HG02610 (cell line): ENCODE data around the gene BCAP29.

ENCODE experiments used
- ATAC-seq: cut with Tn5 transposase; IDR thresholded peaks from one replicate; pipeline ENCODE4 v1.9.1; 2021; ENCODE audit warnings: mild to moderate bottlenecking, moderate library complexity; ENCODE audit not compliant: unreplicated experiment

The BCAP29 gene

GRCh38 chr7:107661865-107662379 is 81.9 kb downstream of the BCAP29 start:
- no peak for ATAC-seq

- ATAC-seq = no peak
Measured at GRCh38 chr7:107663196-107663595, 83.2 kb downstream of the BCAP29 start.

GRCh38 chr7:107666790-107667189 is 86.7 kb downstream of the BCAP29 start:
- ATAC-seq = no peak

GRCh38 chr7:107667341-107667740 is 87.3 kb downstream of the BCAP29 start:
- no peak for ATAC-seq

GRCh38 chr7:107668296-107668695 is 88.2 kb downstream of the BCAP29 start:
- no peak for ATAC-seq
